Camera-type eye (tissue), 1 donor: Measurements from ENCODE around the gene SSRP1. TPM values are rescaled to one million over a fixed set of nuclear protein-coding genes. Genes with fewer than 3 reads are reported as not detected.

ENCODE experiments used
- total RNA-seq: library from RNA; depleted of rRNA; stranded (reverse); fragments of >200 nt; gene quantifications from one replicate; pipeline ENCODE4 v1.2.3, GENCODE V29; 2014

Gene SSRP1, protein sequence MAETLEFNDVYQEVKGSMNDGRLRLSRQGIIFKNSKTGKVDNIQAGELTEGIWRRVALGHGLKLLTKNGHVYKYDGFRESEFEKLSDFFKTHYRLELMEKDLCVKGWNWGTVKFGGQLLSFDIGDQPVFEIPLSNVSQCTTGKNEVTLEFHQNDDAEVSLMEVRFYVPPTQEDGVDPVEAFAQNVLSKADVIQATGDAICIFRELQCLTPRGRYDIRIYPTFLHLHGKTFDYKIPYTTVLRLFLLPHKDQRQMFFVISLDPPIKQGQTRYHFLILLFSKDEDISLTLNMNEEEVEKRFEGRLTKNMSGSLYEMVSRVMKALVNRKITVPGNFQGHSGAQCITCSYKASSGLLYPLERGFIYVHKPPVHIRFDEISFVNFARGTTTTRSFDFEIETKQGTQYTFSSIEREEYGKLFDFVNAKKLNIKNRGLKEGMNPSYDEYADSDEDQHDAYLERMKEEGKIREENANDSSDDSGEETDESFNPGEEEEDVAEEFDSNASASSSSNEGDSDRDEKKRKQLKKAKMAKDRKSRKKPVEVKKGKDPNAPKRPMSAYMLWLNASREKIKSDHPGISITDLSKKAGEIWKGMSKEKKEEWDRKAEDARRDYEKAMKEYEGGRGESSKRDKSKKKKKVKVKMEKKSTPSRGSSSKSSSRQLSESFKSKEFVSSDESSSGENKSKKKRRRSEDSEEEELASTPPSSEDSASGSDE
- total RNA-seq, result 69.4 TPM

DNA sequence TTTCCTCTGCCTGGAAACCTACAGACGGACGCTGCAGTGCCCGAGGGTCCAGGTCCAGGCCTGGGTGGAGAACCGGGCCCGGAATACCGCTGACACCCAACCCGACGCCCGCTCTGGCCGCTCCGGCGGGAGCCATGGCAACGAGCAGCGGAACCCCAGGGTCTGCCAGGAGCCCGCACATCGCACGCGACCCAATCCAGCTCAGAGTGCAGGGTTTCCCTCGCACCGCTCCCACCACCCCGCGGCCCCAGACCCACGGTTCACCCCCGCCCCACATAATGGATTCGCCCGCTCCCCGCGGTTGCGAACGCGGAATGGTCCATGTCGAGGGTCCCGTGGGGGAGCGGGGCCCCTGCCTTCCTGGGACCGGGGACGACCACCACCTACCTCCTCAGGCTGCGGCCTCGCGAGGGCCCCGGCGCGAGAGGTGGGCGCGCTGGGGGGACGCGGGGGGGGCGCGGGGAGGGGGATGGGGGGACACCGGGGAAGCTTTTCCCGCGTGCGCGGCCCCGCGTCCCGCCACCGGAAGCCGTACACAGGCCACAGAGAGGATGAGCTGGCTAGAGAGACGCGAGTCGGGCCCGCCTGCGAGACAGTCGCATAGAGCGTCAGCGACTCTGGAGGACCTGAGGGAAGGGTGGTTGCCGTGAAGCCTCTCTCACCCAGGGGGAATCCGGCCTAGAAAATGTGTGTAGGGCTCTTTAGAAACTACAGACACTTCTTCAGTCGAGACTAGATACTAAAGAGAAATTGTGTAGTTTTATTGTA, at the start of gene SSRP1:
Gene SSRP1 (minus strand): TSS at position 550 of the 768 bp plus-strand sequence. CDS start 771 bp downstream, outside the sequence.

DNA sequence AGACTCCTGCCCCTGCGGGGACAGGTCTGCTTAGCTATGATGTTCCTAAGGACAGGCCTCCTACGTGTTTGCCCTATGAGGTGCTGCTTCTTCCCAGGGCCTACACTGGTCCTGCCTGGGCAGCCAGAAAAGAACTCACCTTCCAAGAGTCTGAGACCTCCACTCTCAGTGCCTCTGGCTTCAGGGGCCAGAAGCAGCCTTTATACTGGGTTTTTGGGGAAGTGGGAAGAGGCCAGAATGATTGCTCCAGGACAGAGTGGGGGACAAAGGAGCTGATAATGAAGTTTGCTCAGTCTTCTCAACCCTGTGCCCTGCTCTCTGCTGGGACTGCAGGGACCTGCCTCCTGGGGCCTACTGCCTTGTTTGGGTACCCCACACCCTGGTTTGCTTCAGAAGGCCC, 45.3 kb upstream of the SSRP1 start, which contains the start of gene PRG3:
Gene PRG3 (minus strand): TSS at position 176 of the 400 bp plus-strand sequence. CDS start 442 bp downstream, outside the sequence.

DNA sequence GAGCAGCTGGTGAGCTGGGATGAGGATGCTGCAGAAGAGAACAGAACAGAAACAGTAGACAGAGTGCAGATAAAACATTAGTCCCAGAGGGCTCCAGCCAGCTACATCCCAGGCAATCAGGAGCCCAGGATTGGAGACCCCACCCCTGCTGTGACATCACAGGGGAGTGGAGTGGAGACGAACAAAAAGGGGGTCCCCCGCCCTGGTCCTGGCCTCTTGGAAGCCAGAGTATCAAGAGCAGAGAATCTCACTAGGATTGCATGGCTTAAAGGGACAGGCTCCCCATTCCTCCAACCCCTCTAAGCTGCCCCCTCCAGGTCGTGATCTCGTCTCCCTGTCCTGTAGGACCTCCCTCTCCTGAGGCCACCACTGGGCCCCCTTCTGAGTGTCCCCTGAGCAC, 2.5 kb upstream of the SSRP1 start, which contains the start of gene P2RX3:
Gene P2RX3 (plus strand): TSS at position 211 of the 400 bp plus-strand sequence. CDS start 199 bp downstream, outside the sequence.

DNA sequence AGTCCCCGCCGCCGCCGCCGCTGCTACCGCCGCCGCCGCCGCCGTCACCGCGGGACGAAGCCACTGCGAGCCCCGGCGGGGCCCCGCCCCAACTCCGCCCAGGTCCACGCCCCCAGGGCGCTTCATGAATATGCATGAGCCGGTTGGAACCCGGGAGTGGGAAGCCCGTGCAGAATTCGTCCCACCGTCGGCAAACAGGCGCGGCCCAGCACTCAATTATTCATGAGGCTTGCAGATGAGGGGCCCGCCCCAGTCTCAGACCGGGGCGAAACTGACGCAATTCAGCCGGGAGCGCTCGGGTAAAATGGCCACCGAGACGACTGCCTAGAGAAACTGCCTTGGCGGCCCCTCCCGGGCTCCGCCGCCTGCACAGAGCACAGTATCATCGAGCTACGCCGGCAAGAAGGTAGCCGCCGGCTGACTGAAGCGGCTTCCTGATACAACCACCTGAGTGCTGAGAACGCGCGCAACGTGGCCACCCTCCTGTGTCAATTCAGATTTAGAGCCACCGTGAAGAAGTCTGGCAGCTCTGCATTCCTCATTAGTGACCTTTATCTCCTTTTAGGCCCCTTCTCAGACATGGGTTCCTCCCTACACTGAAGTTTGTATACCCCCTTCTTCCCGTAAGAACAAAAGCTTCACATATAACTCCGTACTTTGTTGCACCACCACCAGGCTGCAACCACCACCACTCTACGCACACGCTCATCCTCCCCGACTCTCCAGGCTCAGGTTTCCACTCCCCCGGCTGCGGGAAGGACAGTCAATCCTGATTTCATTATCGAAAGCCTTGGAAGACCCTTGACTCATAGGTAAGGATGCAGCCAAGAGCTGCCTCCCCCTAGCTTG, 10.6 kb downstream of the SSRP1 start, which contains the start of gene TNKS1BP1:
Gene TNKS1BP1 (minus strand): TSS at position 67 of the 849 bp plus-strand sequence. CDS start 3,067 bp downstream, outside the sequence.

Other genes starting within 250 kb of the SSRP1 start
- 1.8 TPM for gene LRRC55, start 153.9 kb downstream of the SSRP1 start, total RNA-seq
- gene APLNR, start 98.6 kb downstream of the SSRP1 start, total RNA-seq, result 42.7 TPM
- gene TNKS1BP1, start 10.9 kb downstream of the SSRP1 start, total RNA-seq, result 49.8 TPM
- gene P2RX3, start 2.5 kb upstream of the SSRP1 start, total RNA-seq, result 1.3 TPM
- gene PRG3, start 45.3 kb upstream of the SSRP1 start, total RNA-seq, result not detected
- not detected for gene PRG2, start 54.8 kb upstream of the SSRP1 start, total RNA-seq
- 19.0 TPM for gene SLC43A3, start 91.2 kb upstream of the SSRP1 start, total RNA-seq
- gene RTN4RL2, start 124.6 kb upstream of the SSRP1 start, total RNA-seq, result 0.93 TPM
- gene SLC43A1, start 179.8 kb upstream of the SSRP1 start, total RNA-seq, result 11.8 TPM
- 18.0 TPM for gene TIMM10, start 194.9 kb upstream of the SSRP1 start, total RNA-seq
- 0.88 TPM for gene SMTNL1, start 201.7 kb upstream of the SSRP1 start, total RNA-seq
- gene UBE2L6, start 231.8 kb upstream of the SSRP1 start, total RNA-seq, result 23.0 TPM